Measurements from ENCODE around the gene POLR2I. TPM values are rescaled to one million over a fixed set of nuclear protein-coding genes. Genes with fewer than 3 reads are reported as not detected.

POLR2I gene
- total and polyA plus RNA-seq, 9 of the 15 experiments (the other 6 are each of a cell fraction or from before 2014, with no cell fraction given) = 28.0 to 283 (median 123) TPM

- no peak for TF ChIP-seq PKNOX1 (IDR thresholded peaks at IDR 0.05)
- no peak for TF ChIP-seq ZNF146 (CRISPR knock-in tag; IDR thresholded peaks at IDR 0.05; ENCODE audit: unreplicated experiment)
Observed at GRCh38 chr19:36092566-36092965, 22.1 kb downstream of the POLR2I start (continued).

- no peaks in the 10 kb centered on the region for H3K27me3 ChIP-seq (ENCODE audit: control insufficient read depth in 2 of 2, insufficient read depth in 2 of 2, low read length in 2 of 2)
- no peaks in the 10 kb centered on the region for H3K9me3 ChIP-seq (replicated peaks; ENCODE audit: control insufficient read depth, insufficient read depth, low read depth, low read length)
- H3K4me1 ChIP-seq (replicated peaks in 1 of 2; ENCODE audit: control insufficient read depth in 2 of 2, insufficient read depth in 2 of 2, low read length in 2 of 2) = no peaks in the 10 kb centered on the region
- H3K79me2 ChIP-seq (ENCODE audit: control insufficient read depth, insufficient read depth, low read length) = no peaks in the 10 kb centered on the region
- TF ChIP-seq RFX1 (IDR thresholded peaks at IDR 0.05) = no peak
- no peak for TF ChIP-seq LARP7 (IDR thresholded peaks at IDR 0.05)
- TF ChIP-seq NR3C1 (CRISPR knock-in tag; IDR thresholded peaks at IDR 0.05) = no peak
- TF ChIP-seq CHAMP1 (IDR thresholded peaks at IDR 0.05) = no peak
- no peak for TF ChIP-seq ZBTB7A (IDR thresholded peaks at IDR 0.05; ENCODE audit: borderline replicate concordance, control insufficient read depth, low read depth, low read length)
- no peak for TF ChIP-seq ZNF165 (CRISPR knock-in tag; IDR thresholded peaks at IDR 0.05; ENCODE audit: borderline replicate concordance)
- TF ChIP-seq TARDBP (IDR thresholded peaks at IDR 0.05) = no peak
- no peak for TF ChIP-seq THRAP3 (IDR thresholded peaks at IDR 0.05; ENCODE audit: borderline replicate concordance)
- no peak for TF ChIP-seq BMI1 (IDR thresholded peaks at IDR 0.05; ENCODE audit: low read length)
- H3K4me3 ChIP-seq = no peak overlapping the region
- POLR2A ChIA-PET = interaction anchor here (0.5 to 0.8 kb wide), 3 partner anchors 9 to 11 kb away, joined by 3 read pairs; no protein-coding TSS in a partner anchor
- ATAC-seq (no peak), FAIRE-seq (no peak), DNase-seq (ENCODE audit: extremely low read depth in 1 of 4, low spot score in 3 of 4) (no peak)
- H3K9me1 ChIP-seq (ENCODE audit: control insufficient read depth, insufficient read depth, low read length) = peaks cover 2% of the 10 kb centered on the region
- no peak overlapping the region for H3K27ac ChIP-seq (ENCODE audit: extremely low read depth, low read depth, low read length)
- in situ Hi-C loops (cut with MboI) (no loop called here), intact Hi-C loops (cut with micrococcal nuclease) (no loop called here)
- H2AFZ ChIP-seq (ENCODE audit: low read depth, low read length) = no peak overlapping the region
- 89% methylated on average over 10 of the region's 13 CpGs for whole genome bisulfite sequencing (ENCODE audit: insufficient coverage, low coverage, missing lambda C conversion rate)
- H3K4me2 ChIP-seq (ENCODE audit: insufficient read depth, low read length) = no peak overlapping the region
- no peak overlapping the region for H3K9ac ChIP-seq (ENCODE audit: insufficient read depth in 1 of 2, low read depth in 2 of 2, low read length in 2 of 2)
- no peaks in the 10 kb centered on the region for H4K20me1 ChIP-seq (replicated peaks; ENCODE audit: control insufficient read depth, insufficient read depth, low read length)
- BruUV-seq (replicated peaks) = no TSS peak
- CTCF ChIA-PET (ENCODE audit: low intra/inter-chr PET ratio) = no interaction called here
- H3K36me3 ChIP-seq (ENCODE audit: control insufficient read depth, insufficient read depth, low read length) = peaks cover 86% of the 10 kb centered on the region; the same call in 2 of the 3 replicates
Observed at GRCh38 chr19:36090910-36091695, 23.6 kb downstream of the POLR2I start.

Measured in K562 (cell line).